Liver (tissue), 2 donors: Measurements from ENCODE around the gene PARD3B.

Source experiments
- CTCF ChIP-seq: fragments of 150-350 bp; IDR thresholded peaks from 2 replicates; pipeline ENCODE4 v1.5.1; 2017; ENCODE audit warnings: improper control_type of control experiment, low read depth, low read length; ENCODE audit not compliant: missing input control
- TF ChIP-seq, protein P1 (sequence below): IDR thresholded peaks from 2 replicates; pipeline ENCODE4 v1.6.1; 2016; ENCODE audit warnings: antibody characterized with exemption, mild to moderate bottlenecking
- donor health status: healthy.

- no peak for TF ChIP-seq CTCF
- TF ChIP-seq, protein P1, sequence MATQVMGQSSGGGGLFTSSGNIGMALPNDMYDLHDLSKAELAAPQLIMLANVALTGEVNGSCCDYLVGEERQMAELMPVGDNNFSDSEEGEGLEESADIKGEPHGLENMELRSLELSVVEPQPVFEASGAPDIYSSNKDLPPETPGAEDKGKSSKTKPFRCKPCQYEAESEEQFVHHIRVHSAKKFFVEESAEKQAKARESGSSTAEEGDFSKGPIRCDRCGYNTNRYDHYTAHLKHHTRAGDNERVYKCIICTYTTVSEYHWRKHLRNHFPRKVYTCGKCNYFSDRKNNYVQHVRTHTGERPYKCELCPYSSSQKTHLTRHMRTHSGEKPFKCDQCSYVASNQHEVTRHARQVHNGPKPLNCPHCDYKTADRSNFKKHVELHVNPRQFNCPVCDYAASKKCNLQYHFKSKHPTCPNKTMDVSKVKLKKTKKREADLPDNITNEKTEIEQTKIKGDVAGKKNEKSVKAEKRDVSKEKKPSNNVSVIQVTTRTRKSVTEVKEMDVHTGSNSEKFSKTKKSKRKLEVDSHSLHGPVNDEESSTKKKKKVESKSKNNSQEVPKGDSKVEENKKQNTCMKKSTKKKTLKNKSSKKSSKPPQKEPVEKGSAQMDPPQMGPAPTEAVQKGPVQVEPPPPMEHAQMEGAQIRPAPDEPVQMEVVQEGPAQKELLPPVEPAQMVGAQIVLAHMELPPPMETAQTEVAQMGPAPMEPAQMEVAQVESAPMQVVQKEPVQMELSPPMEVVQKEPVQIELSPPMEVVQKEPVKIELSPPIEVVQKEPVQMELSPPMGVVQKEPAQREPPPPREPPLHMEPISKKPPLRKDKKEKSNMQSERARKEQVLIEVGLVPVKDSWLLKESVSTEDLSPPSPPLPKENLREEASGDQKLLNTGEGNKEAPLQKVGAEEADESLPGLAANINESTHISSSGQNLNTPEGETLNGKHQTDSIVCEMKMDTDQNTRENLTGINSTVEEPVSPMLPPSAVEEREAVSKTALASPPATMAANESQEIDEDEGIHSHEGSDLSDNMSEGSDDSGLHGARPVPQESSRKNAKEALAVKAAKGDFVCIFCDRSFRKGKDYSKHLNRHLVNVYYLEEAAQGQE = no peak
These were observed 249.3 kb downstream of the PARD3B start for GRCh38 chr2:204794624-204795023.
